Psoas muscle (tissue), 8 donors: ENCODE measurements around the gene MORN5. TPM values are rescaled to one million over a fixed set of nuclear protein-coding genes. Genes with fewer than 3 reads are reported as not detected.

Source experiments
- ATAC-seq, 4 donors: fragments of 200-7000 bp; cut with Tn5 transposase; one replicate each; pipeline ENCODE4 v1.9.1; 2020; ENCODE audit warnings: moderate library complexity in 3 of 4, mild to moderate bottlenecking in 2 of 4
- DNase-seq, 2 donors: peaks; one replicate each; pipeline ENCODE4 v3.0.0-alpha.2; 2020
- H3K27ac ChIP-seq: fragments of 200-600 bp; one replicate; pipeline ENCODE4 v1.8.0; 2022
- H3K27me3 ChIP-seq, 3 donors: fragments of 200-600 bp in 1 of 3; one replicate each; pipeline versions ENCODE4 v1.6.1 to v1.8.0; 2013 to 2022; ENCODE audit warnings: low read length in 2 of 3, mild to moderate bottlenecking in 2 of 3, moderate library complexity in 1 of 3; ENCODE audit not compliant: insufficient read depth in 3 of 3
- H3K36me3 ChIP-seq, 2 donors: fragments of 200-600 bp in 1 of 2; one replicate each; pipeline versions ENCODE4 v1.6.1 to v1.8.0; 2013 to 2022; ENCODE audit warnings: low read depth in 1 of 2, mild to moderate bottlenecking in 1 of 2, moderate library complexity in 1 of 2; ENCODE audit not compliant: insufficient read depth in 1 of 2
- H3K4me1 ChIP-seq: fragments of 200-600 bp; one replicate; pipeline ENCODE4 v1.8.0; 2022
- H3K4me3 ChIP-seq: fragments of 200-600 bp; one replicate; pipeline ENCODE4 v1.8.0; 2022; ENCODE audit warnings: mild to moderate bottlenecking
- H3K9me3 ChIP-seq: fragments of 200-600 bp; one replicate; pipeline ENCODE4 v1.8.0; 2022
- WGBS, 3 donors: extraction: QIAGEN DNeasy Blood & Tissue Kit; methylation state at CpG; one replicate each; pipeline versions ENCODE4 v1.1.6 to v1.1.7; 2013; 5-methylcytosine and 5-hydroxymethylcytosine counted together
- intact Hi-C, 2 donors: fragments of 100-400 bp; cut with DNase I; formaldehyde crosslinking; loops; one replicate each; pipeline versions ENCODE4 v1.11.0 to v1.14.2; 2022
- polyA plus RNA-seq, 3 donors: library from polyadenylated mRNA; stranded (reverse); fragments of 200-250 nt; gene quantifications; one replicate each; pipeline ENCODE4 v1.2.3, GENCODE V29; 2013
- total RNA-seq, 4 donors: library from RNA; stranded (reverse); fragmentation: NEBNext Ultra II Directional in 2 of 4; extraction: Animal tissue kit (Norgen Biotek cat#: 25700) in 2 of 4; gene quantifications; one replicate each; pipeline versions ENCODE4 v1.2.1 to v1.2.4, GENCODE V29; 2021 to 2023
- TF ChIP-seq, protein P1 (sequence below): fragments of 200-600 bp; IDR thresholded peaks from one replicate; pipeline ENCODE4 v1.8.0; 2022; ENCODE audit warnings: antibody characterized with exemption
- donor health status: healthy with polysubstance abuse.
- donor health status: DM: no; HTN: no; CAD: no; lungs with moderate emphysema.
- donor health status: Bipolar disorder and iron deficiency.
- donor health status: healthy.
- donor health status: DM: yes; HTN: yes; CAD: no.
- donor health status: DM: no; HTN: no; CAD: no.
- donor health status: DM: no; HTN: no; CAD: no.
- donor health status: DM: yes; HTN: yes; CAD: no.

MORN5 gene
- total and polyA plus RNA-seq, 7 donors: not detected

DNA sequence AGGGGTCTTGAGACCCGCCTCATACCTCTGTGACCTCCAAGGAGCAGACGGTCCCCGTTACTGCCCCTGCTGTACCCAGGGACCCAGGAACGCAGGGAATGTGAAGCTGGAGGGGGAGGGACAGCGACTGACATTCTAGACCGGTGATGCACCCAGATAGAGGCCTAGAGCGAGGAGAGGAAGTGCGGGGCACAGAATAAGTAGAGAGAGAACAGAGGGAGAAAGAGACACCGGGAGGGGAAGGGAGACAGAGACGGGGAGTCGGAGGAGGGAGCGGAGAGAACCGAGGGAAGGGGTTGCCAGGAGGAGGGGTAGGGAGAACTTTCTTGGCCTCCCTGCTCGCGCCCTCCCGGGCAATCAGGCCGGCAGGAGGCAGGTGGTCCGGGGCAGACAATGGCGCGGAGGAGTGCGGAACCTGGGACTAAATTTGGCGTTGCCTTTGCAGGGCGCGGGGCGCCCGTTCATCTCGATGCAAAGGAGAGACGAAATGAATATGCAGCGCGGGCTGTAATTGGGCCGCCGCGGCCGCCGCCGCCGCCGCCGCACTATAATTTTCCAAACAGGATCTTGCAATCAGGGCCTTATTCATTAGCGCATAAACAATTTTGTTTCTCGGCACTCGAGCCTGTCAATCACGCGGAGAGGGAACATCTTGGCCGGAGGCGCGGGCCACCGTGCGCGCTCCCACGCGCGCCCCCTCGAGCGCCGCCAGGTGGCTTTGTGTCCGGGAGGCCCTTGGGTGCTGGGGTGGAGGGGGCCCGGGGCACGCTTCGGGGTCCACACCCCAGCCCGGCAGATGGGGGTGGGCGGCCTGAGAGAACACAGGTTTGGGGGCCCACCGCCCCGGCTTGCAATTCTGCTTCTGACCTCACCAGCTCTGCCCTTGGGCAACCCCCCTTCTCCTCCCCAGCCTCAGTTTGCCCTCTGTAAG, 33.1 kb upstream of the MORN5 start:
- H3K27ac ChIP-seq: no peak overlapping the region
- H3K9me3 ChIP-seq: no peaks in the 10 kb centered on the region
- 23 to 28% (median 28%) methylated on average over 58 to 64 of the region's 64 CpGs for WGBS, 3 donors
- H3K4me3 ChIP-seq: peak overlapping the region; percentile 47
- ATAC-seq: no peak
- H3K27me3 ChIP-seq: peaks cover 0 to 13% (median 0%) of the 10 kb centered on the region in 3 donors
- H3K36me3 ChIP-seq: no peaks in the 10 kb centered on the region
- TF ChIP-seq, protein P1, sequence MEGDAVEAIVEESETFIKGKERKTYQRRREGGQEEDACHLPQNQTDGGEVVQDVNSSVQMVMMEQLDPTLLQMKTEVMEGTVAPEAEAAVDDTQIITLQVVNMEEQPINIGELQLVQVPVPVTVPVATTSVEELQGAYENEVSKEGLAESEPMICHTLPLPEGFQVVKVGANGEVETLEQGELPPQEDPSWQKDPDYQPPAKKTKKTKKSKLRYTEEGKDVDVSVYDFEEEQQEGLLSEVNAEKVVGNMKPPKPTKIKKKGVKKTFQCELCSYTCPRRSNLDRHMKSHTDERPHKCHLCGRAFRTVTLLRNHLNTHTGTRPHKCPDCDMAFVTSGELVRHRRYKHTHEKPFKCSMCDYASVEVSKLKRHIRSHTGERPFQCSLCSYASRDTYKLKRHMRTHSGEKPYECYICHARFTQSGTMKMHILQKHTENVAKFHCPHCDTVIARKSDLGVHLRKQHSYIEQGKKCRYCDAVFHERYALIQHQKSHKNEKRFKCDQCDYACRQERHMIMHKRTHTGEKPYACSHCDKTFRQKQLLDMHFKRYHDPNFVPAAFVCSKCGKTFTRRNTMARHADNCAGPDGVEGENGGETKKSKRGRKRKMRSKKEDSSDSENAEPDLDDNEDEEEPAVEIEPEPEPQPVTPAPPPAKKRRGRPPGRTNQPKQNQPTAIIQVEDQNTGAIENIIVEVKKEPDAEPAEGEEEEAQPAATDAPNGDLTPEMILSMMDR: no peak
- H3K4me1 ChIP-seq: peaks cover 11% of the 10 kb centered on the region
- intact Hi-C loops: loop anchor here (5.0 to 10.0 kb wide), 4 partner anchors 96 to 688 kb away; partner anchors contain the start of gene OR1K1 (in 1 of the 2)
- DNase-seq: no peak

DNA sequence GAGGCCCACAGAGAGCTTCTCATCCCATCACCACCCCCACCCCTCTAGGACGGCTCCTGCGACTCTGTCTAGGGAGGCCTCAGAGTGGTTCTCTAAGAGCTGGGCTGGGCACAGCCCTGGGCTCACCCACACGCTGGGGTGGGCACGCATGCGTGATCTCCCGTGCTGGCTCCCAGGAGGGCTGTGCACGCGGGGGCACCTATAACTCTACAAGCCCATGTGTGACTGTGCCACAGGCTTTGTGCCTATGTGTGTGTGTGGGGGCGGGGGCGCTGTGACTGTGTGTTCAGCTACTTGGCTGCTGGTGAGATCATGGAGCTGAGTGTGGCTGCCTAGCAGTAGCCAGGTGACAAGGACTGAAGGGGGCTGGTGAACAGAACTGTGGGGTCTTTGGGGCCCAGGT, 32.3 kb upstream of the MORN5 start:
- Histone ChIP-seq H3K9me3 (no peaks in the 10 kb centered on the region), H3K27ac (no peak overlapping the region), H3K4me1 (peaks cover 13% of the 10 kb centered on the region), H3K27me3 (peaks cover 0 to 13% (median 0%) of the 10 kb centered on the region in 3 donors), H3K36me3 (no peaks in the 10 kb centered on the region), H3K4me3 (no peak overlapping the region)
- TF ChIP-seq, protein P1: no peak
- ATAC-seq: no peak
- no peak for DNase-seq
- intact Hi-C loops: loop anchor here (5.0 to 10.0 kb wide), 4 partner anchors 95 to 687 kb away; partner anchors contain the start of gene OR1K1 (in 1 of the 2)
- 75 to 82% (median 81%) methylated on average over 9 to 10 of the region's 10 CpGs for WGBS, 3 donors

DNA sequence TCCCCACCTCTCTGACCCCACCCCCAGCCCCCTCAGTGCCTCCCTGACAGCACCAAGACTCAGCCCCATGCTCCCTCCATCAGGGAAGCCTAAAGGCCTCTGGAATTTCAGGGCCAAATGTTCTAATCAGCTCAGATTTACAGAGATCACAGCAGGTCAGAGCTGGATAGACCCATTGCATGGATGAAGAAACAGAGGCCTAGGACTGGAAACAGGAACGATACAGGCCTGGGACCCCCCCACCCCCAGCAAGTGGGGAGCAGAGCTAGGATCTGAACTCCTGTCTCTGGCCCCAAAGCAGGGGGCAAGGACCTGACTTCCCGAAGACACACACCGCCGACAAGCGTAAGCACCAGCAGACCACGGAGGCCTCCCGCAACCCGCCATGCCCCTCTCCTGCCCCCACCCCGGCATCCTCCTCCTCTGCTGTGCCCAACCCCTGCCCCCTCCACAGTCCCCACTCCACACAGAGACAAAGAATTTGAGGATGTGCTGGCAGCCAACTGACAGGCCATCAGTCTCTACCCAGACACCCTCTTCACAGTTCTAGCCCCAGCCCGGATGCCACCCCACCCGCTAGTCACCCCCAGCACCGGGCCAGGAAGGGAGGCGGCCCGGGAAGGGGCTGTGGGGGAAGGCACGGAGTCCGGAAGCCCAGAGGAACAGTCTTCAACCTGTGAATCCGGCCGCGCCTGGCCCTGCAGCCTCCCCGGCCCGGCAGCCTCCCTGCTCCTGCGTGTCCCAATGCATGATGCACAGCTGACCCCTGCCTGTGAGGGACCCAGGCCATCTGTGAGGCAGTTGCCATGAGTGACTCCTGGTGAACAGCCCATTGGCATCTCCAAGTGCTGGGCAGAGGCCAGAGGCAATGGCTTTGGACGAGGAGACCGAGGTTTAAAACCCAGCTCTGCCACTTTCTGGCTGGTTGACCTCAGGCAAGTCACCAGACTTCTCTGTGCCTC, 31.4 kb upstream of the MORN5 start:
- H3K27ac ChIP-seq: peak overlapping the region; percentile 53

DNA sequence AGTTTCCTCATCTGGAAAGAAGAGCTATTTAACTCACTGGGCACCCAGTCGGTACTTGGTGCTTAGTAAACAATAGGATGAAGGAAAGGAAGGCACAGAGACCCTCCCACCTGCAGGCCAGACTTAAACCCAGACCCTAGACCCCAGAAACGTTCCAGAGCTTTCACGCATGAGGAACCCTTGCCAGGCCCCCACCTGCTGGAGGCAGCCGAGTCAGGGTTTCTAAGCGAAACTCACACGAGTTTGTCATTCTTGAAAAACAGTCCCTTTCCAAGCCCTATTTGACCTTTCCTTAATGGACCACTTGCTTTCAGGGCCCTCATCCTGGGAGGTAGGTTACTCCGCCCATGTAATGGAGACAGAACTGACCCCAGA, 30.8 kb upstream of the MORN5 start:
- intact Hi-C loops: loop anchor here (5.0 to 10.0 kb wide), 4 partner anchors 93 to 686 kb away; partner anchors contain the start of gene OR1K1 (in 1 of the 2)
- Histone ChIP-seq H3K27me3 (peaks cover 0 to 13% (median 0%) of the 10 kb centered on the region in 3 donors), H3K4me3 (no peak overlapping the region), H3K9me3 (no peaks in the 10 kb centered on the region), H3K4me1 (peaks cover 13% of the 10 kb centered on the region), H3K36me3 (no peaks in the 10 kb centered on the region), H3K27ac (peak overlapping the region; percentile 53)
- TF ChIP-seq, protein P1: no peak
- WGBS, 3 donors: 78 to 86% (median 78%) methylated on average over 7 of the region's 7 CpGs
- no peak for ATAC-seq
- DNase-seq: no peak

More for the DNA sequence above, 31.4 kb upstream of the MORN5 start:
- Histone ChIP-seq H3K36me3 (no peaks in the 10 kb centered on the region), H3K4me1 (peaks cover 13% of the 10 kb centered on the region), H3K27me3 (peaks cover 0 to 13% (median 0%) of the 10 kb centered on the region in 3 donors), H3K9me3 (no peaks in the 10 kb centered on the region), H3K4me3 (no peak overlapping the region)
- DNase-seq (peak; percentile 36 to 66), ATAC-seq (peak in 1 of 4 donors; percentile 16)
- TF ChIP-seq, protein P1: no peak
- intact Hi-C loops: loop anchor here (5.0 to 10.0 kb wide), 4 partner anchors 94 to 687 kb away; partner anchors contain the start of gene OR1K1 (in 1 of the 2)
- 67 to 71% (median 70%) methylated on average over 23 to 24 of the region's 24 CpGs for WGBS, 3 donors
